HCT116 (cell line): ENCODE measurements around the gene C4orf50. TPM values are rescaled to one million over a fixed set of nuclear protein-coding genes. Genes with fewer than 3 reads are reported as not detected.

Source experiments
- ATAC-seq: fragments of 200-7000 bp; cut with Tn5 transposase; 2 replicates; pipeline ENCODE4 v1.9.1; 2020; ENCODE audit warnings: mild to moderate bottlenecking, moderate library complexity
- BruUV-seq: library from RNA; stranded (reverse); fragments of 400-500 nt; replicated peaks from 2 replicates; lab custom pipeline; 2021; lab: Mats Ljungman, UMichigan
- CTCF ChIA-PET: fragments of 300-600 bp; sonication (Branson Sonifier 250); formaldehyde crosslinking; loops from one replicate; lab custom pipeline; 2021; ENCODE audit warnings: antibody characterized with exemption; lab: Charles Lee
- POLR2A ChIA-PET: fragments of 300-600, 350-600 bp; sonication (Branson Sonifier 250); formaldehyde crosslinking; loops from one replicate; lab custom pipeline; 2021; ENCODE audit warnings: antibody characterized with exemption; lab: Charles Lee
- RAD21 ChIA-PET, 2 experiments: fragments of 300-600 bp; sonication (Branson Sonifier 250); formaldehyde crosslinking; loops; one replicate each; lab custom pipeline; 2023; ENCODE audit warnings: low total read pairs in 2 of 2; ENCODE audit not compliant: uncharacterized antibody in 2 of 2, unreplicated experiment in 2 of 2, low non-redundant PET in 1 of 2; lab: Charles Lee
- DNase-seq: peaks from one replicate; pipeline ENCODE4 v3.0.0-alpha.2; 2010; ENCODE audit warnings: low read depth, low spot score
- H2AFZ ChIP-seq: fragments of 200-600 bp; shearing (Covaris generic), sonication (generic); 2 replicates; pipeline ENCODE4 v1.6.1; 2017; ENCODE audit warnings: low read depth, mixed run types, mixed read lengths, antibody characterized with exemption, low read length; ENCODE audit not compliant: poor library complexity, severe bottlenecking
- H3K27ac ChIP-seq: 2 replicates; pipeline ENCODE4 v1.5.1; 2012; ENCODE audit warnings: low read depth, low read length
- H3K27me3 ChIP-seq: fragments of 200-600 bp; sonication (generic); 2 replicates; pipeline ENCODE4 v1.6.1; 2016; ENCODE audit warnings: mixed run types, low read length, mixed read lengths; ENCODE audit not compliant: insufficient read depth
- H3K36me3 ChIP-seq, 2 experiments: fragments of 200-500 bp in 1 of 2; fragments of 200-600 bp in 1 of 2; sonication (Bioruptor generic) in 1 of 2; sonication (generic) in 1 of 2; 2 replicates each; pipeline versions ENCODE4 v1.5.1 to v1.6.1; 2014 to 2016; ENCODE audit warnings: low read length in 2 of 2, inconsistent platforms in 1 of 2, mixed read lengths in 1 of 2, mixed run types in 1 of 2; ENCODE audit not compliant: insufficient read depth in 2 of 2, control insufficient read depth in 1 of 2
- H3K4me1 ChIP-seq, 2 experiments: fragments of 200-600 bp in 1 of 2; sonication (generic) in 1 of 2; 2 replicates each; pipeline versions ENCODE4 v1.5.1 to v1.6.1; 2012 to 2017; ENCODE audit warnings: low read length in 2 of 2, inconsistent platforms in 1 of 2, mild to moderate bottlenecking in 1 of 2, mixed read lengths in 1 of 2, mixed run types in 1 of 2, moderate library complexity in 1 of 2; ENCODE audit not compliant: insufficient read depth in 2 of 2, control insufficient read depth in 1 of 2
- H3K4me2 ChIP-seq: fragments of 200-600 bp; sonication (generic); 2 replicates; pipeline ENCODE4 v1.6.1; 2017; ENCODE audit warnings: mixed run types, low read length, mixed read lengths
- H3K4me3 ChIP-seq, 2 experiments: fragments of 200-600 bp in 1 of 2; sonication (generic) in 1 of 2; replicated peaks in 1 of 2; 2 replicates each; pipeline ENCODE4 v1.5.1; 2011 to 2016; ENCODE audit warnings: low read length in 2 of 2, control low read depth in 1 of 2, low read depth in 1 of 2, mild to moderate bottlenecking in 1 of 2, mixed read lengths in 1 of 2, mixed run types in 1 of 2
- H3K79me2 ChIP-seq: fragments of 200-600 bp; sonication (generic); 2 replicates; pipeline ENCODE4 v1.6.1; 2017; ENCODE audit warnings: mild to moderate bottlenecking, mixed run types, low read length, moderate library complexity, mixed read lengths; ENCODE audit not compliant: insufficient read depth
- H3K9ac ChIP-seq: fragments of 200-600 bp; sonication (generic); 2 replicates; pipeline ENCODE4 v1.6.1; 2016; ENCODE audit warnings: low read length, mixed read lengths
- H3K9me2 ChIP-seq: fragments of 200-600 bp; sonication (generic), shearing (Covaris generic); 2 replicates; pipeline ENCODE4 v1.6.1; 2017; ENCODE audit warnings: mixed run types, mild to moderate bottlenecking, moderate library complexity; ENCODE audit not compliant: insufficient read depth
- H3K9me3 ChIP-seq, 2 experiments: fragments of 200-500 bp in 1 of 2; fragments of 200-600 bp in 1 of 2; sonication (Bioruptor generic) in 1 of 2; sonication (generic) in 1 of 2; 2 replicates each; pipeline ENCODE4 v1.6.1; 2014 to 2017; ENCODE audit warnings: low read length in 2 of 2, mixed read lengths in 2 of 2, inconsistent platforms in 1 of 2, low read depth in 1 of 2, mild to moderate bottlenecking in 1 of 2, mixed run types in 1 of 2, moderate library complexity in 1 of 2; ENCODE audit not compliant: control insufficient read depth in 1 of 2, insufficient read depth in 1 of 2
- H4K20me1 ChIP-seq: fragments of 200-600 bp; sonication (generic), shearing (Covaris generic); 2 replicates; pipeline ENCODE4 v1.6.1; 2017; ENCODE audit warnings: mixed run types, mild to moderate bottlenecking, moderate library complexity; ENCODE audit not compliant: insufficient read depth
- CBX3 ChIP-seq: IDR thresholded peaks from 2 replicates; pipeline ENCODE4 v1.6.1; 2012; ENCODE audit warnings: low read depth
- CTCF ChIP-seq, 3 experiments: fragments of 200-600 bp in 1 of 3; sonication (generic) in 1 of 3; IDR thresholded peaks in 2 of 3; conservative IDR thresholded peaks in 1 of 3; 2 replicates each; pipeline ENCODE4 v1.5.1; 2012 to 2017; ENCODE audit warnings: low read depth in 2 of 3, low read length in 2 of 3, antibody characterized with exemption in 1 of 3, borderline replicate concordance in 1 of 3, control low read depth in 1 of 3, mild to moderate bottlenecking in 1 of 3, mixed read lengths in 1 of 3, mixed run types in 1 of 3, moderate library complexity in 1 of 3; ENCODE audit not compliant: insufficient read depth in 1 of 3
- EGR1 ChIP-seq: IDR thresholded peaks from 2 replicates; pipeline ENCODE4 v1.6.1; 2012; ENCODE audit warnings: low read depth
- ELF1 ChIP-seq: IDR thresholded peaks from 2 replicates; pipeline ENCODE4 v1.6.1; 2012; ENCODE audit warnings: low read depth, borderline replicate concordance
- EZH2 ChIP-seq: fragments of 200-600 bp; sonication (generic); IDR thresholded peaks from 2 replicates; pipeline ENCODE4 v1.6.1; 2017; ENCODE audit warnings: antibody characterized with exemption, mixed run types
- EZH2phosphoT487 ChIP-seq: fragments of 200-600 bp; IDR thresholded peaks from 2 replicates; pipeline ENCODE4 v1.6.1; 2018; ENCODE audit warnings: antibody characterized with exemption, borderline replicate concordance
- FOSL1 ChIP-seq: IDR thresholded peaks from 2 replicates; pipeline ENCODE4 v1.6.1; 2012; ENCODE audit warnings: low read depth
- JUND ChIP-seq: IDR thresholded peaks from 2 replicates; pipeline ENCODE4 v1.6.1; 2012
- MAX ChIP-seq: IDR thresholded peaks from 2 replicates; pipeline ENCODE4 v1.6.1; 2012
- RAD21 ChIP-seq: IDR thresholded peaks from 2 replicates; pipeline ENCODE4 v1.6.1; 2012; ENCODE audit warnings: low read depth, mild to moderate bottlenecking
- SRF ChIP-seq: IDR thresholded peaks from 2 replicates; pipeline ENCODE4 v1.6.1; 2012; ENCODE audit warnings: low read depth
- TCF7L2 ChIP-seq: IDR thresholded peaks from 2 replicates; pipeline ENCODE4 v1.7.0; 2011; ENCODE audit warnings: borderline replicate concordance, inconsistent platforms; ENCODE audit not compliant: insufficient read depth, insufficient read length; ENCODE audit errors: extremely low read depth
- YY1 ChIP-seq: IDR thresholded peaks from 2 replicates; pipeline ENCODE4 v1.6.1; 2011; ENCODE audit warnings: low read length, low read depth, moderate library complexity, mild to moderate bottlenecking; ENCODE audit not compliant: insufficient replicate concordance; ENCODE audit errors: extremely low read depth
- ZBTB33 ChIP-seq: IDR thresholded peaks from 2 replicates; pipeline ENCODE4 v1.6.1; 2011; ENCODE audit warnings: mild to moderate bottlenecking, low read length, moderate library complexity; ENCODE audit not compliant: insufficient replicate concordance; ENCODE audit errors: extremely low read depth
- ZNF274 ChIP-seq: fragments of 200-500 bp; sonication (Bioruptor generic); IDR thresholded peaks from 2 replicates; pipeline ENCODE4 v1.6.1; 2014; ENCODE audit warnings: mild to moderate bottlenecking, low read depth, low read length, inconsistent platforms
- intact Hi-C: fragments of 100-400 bp; cut with micrococcal nuclease; formaldehyde crosslinking; loops from 2 replicates; pipeline ENCODE4 v1.10.0; 2022
- total RNA-seq: library from RNA; stranded (reverse); gene quantifications from one replicate; pipeline ENCODE4 v1.2.1, GENCODE V29; 2021; ENCODE audit not compliant: unreplicated experiment

Gene C4orf50
- total RNA-seq, 1 experiment from 2014 or later = not detected

- H3K27me3 ChIP-seq = peaks cover 4% of the 10 kb centered on the region; the same call in 1 of the 2 replicates
- no peak overlapping the region for H3K27ac ChIP-seq
- H4K20me1 ChIP-seq = no peaks in the 10 kb centered on the region
- intact Hi-C loops = no loop called here
- DNase-seq (no peak), ATAC-seq (peak; percentile 74)
- RAD21 ChIA-PET = no interaction called here
- no peaks in the 10 kb centered on the region for H3K36me3 ChIP-seq
- no peak overlapping the region for H3K4me3 ChIP-seq
- CTCF ChIA-PET = interaction anchor here (1.4 to 1.6 kb wide), 2 partner anchors 16 to 142 kb away, joined by 4 to 5 read pairs; no protein-coding TSS in a partner anchor
- H2AFZ ChIP-seq = no peak overlapping the region
- no peaks in the 10 kb centered on the region for H3K79me2 ChIP-seq
- H3K4me1 ChIP-seq = no peaks in the 10 kb centered on the region
- no peaks in the 10 kb centered on the region for H3K9me2 ChIP-seq
- POLR2A ChIA-PET = no interaction called here
- no peak overlapping the region for H3K9ac ChIP-seq
- H3K9me3 ChIP-seq = no peaks in the 10 kb centered on the region
- no peak overlapping the region for H3K4me2 ChIP-seq
- no peak for TF ChIP-seq SRF
- TF ChIP-seq CTCF (IDR thresholded peaks at IDR 0.05 in 2 of 3, conservative IDR thresholded peaks at IDR 0.05 in 1 of 3; ENCODE audit: borderline replicate concordance in 1 of 3, insufficient read depth in 1 of 3, low read depth in 2 of 3, low read length in 2 of 3) = peak in 2 of 3 experiments; percentile 14 to 20; a peak in 2 of 6 replicates
- no TSS peak for BruUV-seq
These were observed 54.6 kb downstream of the C4orf50 start for GRCh38 chr4:5963611-5964010.

- Histone ChIP-seq H3K9me3 (no peaks in the 10 kb centered on the region), H4K20me1 (no peaks in the 10 kb centered on the region), H3K4me1 (no peaks in the 10 kb centered on the region), H3K9ac (no peak overlapping the region), H3K27ac (no peak overlapping the region), H3K4me3 (no peak overlapping the region), H3K4me2 (no peak overlapping the region), H3K36me3 (no peaks in the 10 kb centered on the region), H2AFZ (no peak overlapping the region), H3K27me3 (peaks cover 12% of the 10 kb centered on the region; the same call in 1 of the 2 replicates), H3K79me2 (no peaks in the 10 kb centered on the region), H3K9me2 (no peaks in the 10 kb centered on the region)
- ATAC-seq (no peak), DNase-seq (no peak)
- POLR2A ChIA-PET = no interaction called here
- intact Hi-C loops = no loop called here
- BruUV-seq = no TSS peak
- RAD21 ChIA-PET = no interaction called here
- CTCF ChIA-PET = no interaction called here
- TF ChIP-seq TCF7L2 (no peak), YY1 (no peak), CBX3 (no peak), ZBTB33 (no peak), FOSL1 (no peak), JUND (no peak), EZH2phosphoT487 (no peak), EZH2 (no peak), EGR1 (no peak), ELF1 (no peak), SRF (no peak), MAX (no peak), RAD21 (no peak), ZNF274 (no peak)
These were observed 55.8 kb downstream of the C4orf50 start for GRCh38 chr4:5962416-5962815.
